T-helper 2 cell treated with Interferon-gamma antibody and Interleukin-4, amounts not matched to agents 100 ng/mL and 5 ng/mL, for 36 hours (primary cell): ENCODE results near the gene AXIN2. TPM values are rescaled to one million over a fixed set of nuclear protein-coding genes. Genes with fewer than 3 reads are reported as not detected.
"Not testable (repeated sequence)": the region's sequence is repeated elsewhere in the genome, so short reads cannot be mapped to it uniquely, and the experiment has no call there.

Source experiments
- intact Hi-C: fragments of 100-400 bp; cut with micrococcal nuclease; formaldehyde crosslinking; loops from one replicate; pipeline ENCODE4 v1.15.1; 2023
- total RNA-seq: library from RNA; stranded (reverse); gene quantifications from 2 replicates; pipeline ENCODE4 v1.2.3, GENCODE V29; 2022

The AXIN2 gene
- total RNA-seq, 1 donor from 2014 or later, result 6.2 TPM

GRCh38 chr17:65487161-65487560, 74.3 kb downstream of the AXIN2 start:
- intact Hi-C loops, result no loop called here

DNA sequence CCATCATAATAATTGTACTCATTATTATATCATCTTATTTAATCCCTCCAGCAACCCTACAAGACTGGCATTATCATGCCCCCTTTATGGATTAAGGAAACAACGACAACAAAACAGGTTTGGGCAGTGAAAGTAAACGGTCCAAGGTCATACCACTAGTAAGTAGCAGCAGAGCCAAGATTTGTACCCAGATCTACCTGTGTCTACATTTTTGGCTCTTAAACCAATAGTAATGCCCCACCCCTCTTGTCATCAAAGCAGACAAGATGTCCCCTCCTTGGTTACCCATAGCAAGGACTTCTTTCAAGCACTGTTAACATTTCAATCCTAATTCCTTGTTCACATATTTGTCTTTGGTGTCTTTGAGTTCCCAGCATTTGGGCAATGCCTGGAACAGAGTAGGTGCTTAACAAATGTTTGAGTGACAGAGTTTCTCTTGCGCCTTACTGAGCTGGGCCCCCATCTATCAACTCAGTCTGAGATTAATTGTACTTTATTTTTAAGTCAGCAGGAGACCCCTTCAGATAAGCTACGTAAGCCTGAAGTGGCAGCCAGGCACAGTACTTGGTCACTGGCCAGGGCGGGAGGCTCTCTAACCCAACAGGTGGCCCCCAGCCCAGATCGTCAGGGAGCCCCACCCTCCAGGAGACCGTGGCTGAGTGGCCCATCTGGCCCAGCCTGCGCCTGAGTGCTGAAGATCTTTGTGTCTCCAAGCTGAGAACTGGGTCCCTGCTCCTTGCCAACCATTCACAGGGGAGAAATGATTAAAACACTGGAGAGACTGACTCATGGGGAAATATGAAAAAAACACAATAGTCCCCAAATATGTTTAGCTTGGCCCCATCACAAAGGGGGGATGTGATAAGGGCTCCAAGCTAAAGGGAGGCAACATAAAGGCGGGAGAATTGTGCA, 75.8 kb downstream of the AXIN2 start:
- intact Hi-C loops, result no loop called here

DNA sequence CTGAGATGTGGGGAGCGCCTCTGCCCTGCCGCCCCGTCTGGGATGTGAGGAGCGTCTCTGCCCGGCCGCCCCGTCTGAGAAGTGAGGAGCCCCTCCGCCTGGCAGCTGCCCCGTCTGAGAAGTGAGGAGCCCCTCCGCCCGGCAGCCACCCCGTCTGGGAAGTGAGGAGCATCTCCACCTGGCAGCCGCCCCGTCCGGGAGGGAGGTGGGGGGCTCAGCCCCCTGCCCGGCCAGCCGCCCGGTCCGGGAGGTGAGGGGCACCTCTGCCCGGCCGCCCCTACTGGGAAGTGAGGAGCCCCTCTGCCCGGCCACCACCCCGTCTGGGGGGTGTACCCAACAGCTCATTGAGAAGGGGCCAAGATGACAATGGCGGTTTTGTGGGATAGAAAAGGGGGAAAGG, 77.0 kb downstream of the AXIN2 start:
- intact Hi-C loops, result not testable (repeated sequence)

GRCh38 chr17:65483438-65483837, 78.0 kb downstream of the AXIN2 start:
- intact Hi-C loops, result no loop called here

- intact Hi-C loops, result no loop called here
These were observed 79.2 kb downstream of the AXIN2 start for GRCh38 chr17:65482201-65482600.

- intact Hi-C loops, result no loop called here
These were observed 82.2 kb downstream of the AXIN2 start for GRCh38 chr17:65479282-65479681.
